WTC11 (cell line): ENCODE measurements around the gene KBTBD12.

Source experiments
- CREB1 ChIP-seq: sonication (generic); formaldehyde crosslinking; IDR thresholded peaks from 2 replicates; pipeline ENCODE4 v1.8.0; 2023; ENCODE audit warnings: mild to moderate bottlenecking, missing genetic modification reagents
- NFE2L1 ChIP-seq: sonication (generic); formaldehyde crosslinking; IDR thresholded peaks from 2 replicates; pipeline ENCODE4 v1.8.1; 2023; ENCODE audit warnings: missing genetic modification reagents
- NR1H2 ChIP-seq: sonication (generic); formaldehyde crosslinking; IDR thresholded peaks from 2 replicates; pipeline ENCODE4 v1.9.0; 2021; ENCODE audit warnings: mild to moderate bottlenecking, moderate library complexity, missing genetic modification reagents
- TF ChIP-seq, protein P1 (sequence below): sonication (generic); formaldehyde crosslinking; IDR thresholded peaks from 2 replicates; pipeline ENCODE4 v1.8.1; 2023; ENCODE audit warnings: mild to moderate bottlenecking, moderate library complexity, missing genetic modification reagents
- TF ChIP-seq, protein P2 (sequence below): fragments of 200-600 bp; IDR thresholded peaks from 2 replicates; pipeline ENCODE4 v1.8.0; 2022; ENCODE audit warnings: antibody characterized with exemption

DNA sequence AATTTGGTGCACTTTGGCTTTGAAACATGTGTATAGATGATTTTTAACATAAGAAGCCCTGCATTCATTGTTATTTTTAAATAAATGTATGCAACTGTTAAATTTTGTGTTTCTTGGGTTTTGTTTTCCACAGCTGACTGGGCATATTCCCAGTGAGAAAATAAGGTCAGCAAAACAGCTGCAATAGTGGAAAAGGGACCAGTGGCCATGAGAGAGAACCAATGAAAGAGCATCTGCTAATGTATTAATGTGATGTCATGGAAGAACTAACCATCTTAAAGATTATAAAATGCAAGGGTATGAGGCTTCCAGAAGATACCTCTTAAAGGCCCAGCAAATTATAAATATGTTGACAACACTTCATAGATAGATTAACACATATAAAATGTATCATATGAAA, 31.0 kb upstream of the KBTBD12 start:
- TF ChIP-seq NFE2L1 (CRISPR knock-in tag) = no peak
- TF ChIP-seq, protein P1, sequence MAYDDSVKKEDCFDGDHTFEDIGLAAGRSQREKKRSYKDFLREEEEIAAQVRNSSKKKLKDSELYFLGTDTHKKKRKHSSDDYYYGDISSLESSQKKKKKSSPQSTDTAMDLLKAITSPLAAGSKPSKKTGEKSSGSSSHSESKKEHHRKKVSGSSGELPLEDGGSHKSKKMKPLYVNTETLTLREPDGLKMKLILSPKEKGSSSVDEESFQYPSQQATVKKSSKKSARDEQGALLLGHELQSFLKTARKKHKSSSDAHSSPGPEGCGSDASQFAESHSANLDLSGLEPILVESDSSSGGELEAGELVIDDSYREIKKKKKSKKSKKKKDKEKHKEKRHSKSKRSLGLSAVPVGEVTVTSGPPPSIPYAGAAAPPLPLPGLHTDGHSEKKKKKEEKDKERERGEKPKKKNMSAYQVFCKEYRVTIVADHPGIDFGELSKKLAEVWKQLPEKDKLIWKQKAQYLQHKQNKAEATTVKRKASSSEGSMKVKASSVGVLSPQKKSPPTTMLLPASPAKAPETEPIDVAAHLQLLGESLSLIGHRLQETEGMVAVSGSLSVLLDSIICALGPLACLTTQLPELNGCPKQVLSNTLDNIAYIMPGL (CRISPR knock-in tag) = no peak
- TF ChIP-seq, protein P2, sequence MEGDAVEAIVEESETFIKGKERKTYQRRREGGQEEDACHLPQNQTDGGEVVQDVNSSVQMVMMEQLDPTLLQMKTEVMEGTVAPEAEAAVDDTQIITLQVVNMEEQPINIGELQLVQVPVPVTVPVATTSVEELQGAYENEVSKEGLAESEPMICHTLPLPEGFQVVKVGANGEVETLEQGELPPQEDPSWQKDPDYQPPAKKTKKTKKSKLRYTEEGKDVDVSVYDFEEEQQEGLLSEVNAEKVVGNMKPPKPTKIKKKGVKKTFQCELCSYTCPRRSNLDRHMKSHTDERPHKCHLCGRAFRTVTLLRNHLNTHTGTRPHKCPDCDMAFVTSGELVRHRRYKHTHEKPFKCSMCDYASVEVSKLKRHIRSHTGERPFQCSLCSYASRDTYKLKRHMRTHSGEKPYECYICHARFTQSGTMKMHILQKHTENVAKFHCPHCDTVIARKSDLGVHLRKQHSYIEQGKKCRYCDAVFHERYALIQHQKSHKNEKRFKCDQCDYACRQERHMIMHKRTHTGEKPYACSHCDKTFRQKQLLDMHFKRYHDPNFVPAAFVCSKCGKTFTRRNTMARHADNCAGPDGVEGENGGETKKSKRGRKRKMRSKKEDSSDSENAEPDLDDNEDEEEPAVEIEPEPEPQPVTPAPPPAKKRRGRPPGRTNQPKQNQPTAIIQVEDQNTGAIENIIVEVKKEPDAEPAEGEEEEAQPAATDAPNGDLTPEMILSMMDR = no peak
- no peak for TF ChIP-seq NR1H2
- TF ChIP-seq CREB1 (CRISPR knock-in tag) = no peak
